Neural cell (in vitro differentiated cells): Measurements from ENCODE around the gene METTL15. TPM values are rescaled to one million over a fixed set of nuclear protein-coding genes. Genes with fewer than 3 reads are reported as not detected.
"Not testable (repeated sequence)": the region's sequence is repeated elsewhere in the genome, so short reads cannot be mapped to it uniquely, and the experiment has no call there.

Source experiments
- H2AFZ ChIP-seq: fragments of 200-600, 300-800 bp; sonication (generic), shearing (Covaris generic); 2 replicates; pipeline ENCODE4 v1.6.0; 2014; ENCODE audit warnings: low read depth, mild to moderate bottlenecking, antibody characterized with exemption, low read length, moderate library complexity
- H3F3A ChIP-seq: fragments of 200-600 bp; shearing (Covaris generic); 2 replicates; pipeline ENCODE4 v1.6.1; 2016; ENCODE audit warnings: mild to moderate bottlenecking, moderate library complexity, mixed read lengths, antibody characterized with exemption, low read length; ENCODE audit not compliant: insufficient read depth, poor library complexity, severe bottlenecking
- H3K27ac ChIP-seq: fragments of 200-600, 300-800 bp; sonication (generic), shearing (Covaris generic); 2 replicates; pipeline ENCODE4 v1.5.1; 2014; ENCODE audit warnings: mild to moderate bottlenecking, low read length, moderate library complexity
- H3K27me3 ChIP-seq: fragments of 300-800, 200-600 bp; sonication (generic), shearing (Covaris generic); 2 replicates; pipeline ENCODE4 v1.6.0; 2014; ENCODE audit warnings: mild to moderate bottlenecking, low read depth, low read length, moderate library complexity; ENCODE audit not compliant: insufficient read depth
- H3K36me3 ChIP-seq: fragments of 300-800, 200-600 bp; sonication (generic), shearing (Covaris generic); 2 replicates; pipeline ENCODE4 v1.5.1; 2014; ENCODE audit warnings: mild to moderate bottlenecking, antibody characterized with exemption, low read length, moderate library complexity; ENCODE audit not compliant: insufficient read depth
- H3K4me2 ChIP-seq: fragments of 300-800, 200-600 bp; sonication (generic), shearing (Covaris generic); 2 replicates; pipeline ENCODE4 v1.6.0; 2014; ENCODE audit warnings: mild to moderate bottlenecking, low read length
- H3K4me3 ChIP-seq: fragments of 300-800, 200-600 bp; sonication (generic), shearing (Covaris generic); 2 replicates; pipeline ENCODE4 v1.5.1; 2014; ENCODE audit warnings: mild to moderate bottlenecking, low read length, moderate library complexity
- H3K79me2 ChIP-seq: fragments of 200-600 bp; shearing (Covaris generic); replicated peaks from 2 replicates; pipeline ENCODE4 v1.6.0; 2014; ENCODE audit warnings: mild to moderate bottlenecking, low read length, moderate library complexity; ENCODE audit not compliant: insufficient read depth
- H3K9ac ChIP-seq: fragments of 300-800, 200-600 bp; sonication (generic), shearing (Covaris generic); 2 replicates; pipeline ENCODE4 v1.6.1; 2016; ENCODE audit warnings: mild to moderate bottlenecking, low read length, mixed read lengths
- H3K9me2 ChIP-seq: fragments of 200-600 bp; shearing (Covaris generic); 2 replicates; pipeline ENCODE4 v1.6.1; 2016; ENCODE audit warnings: mild to moderate bottlenecking, low read length, mixed read lengths; ENCODE audit not compliant: insufficient read depth
- H3K9me3 ChIP-seq: fragments of 200-600, 300-800 bp; sonication (generic), shearing (Covaris generic); 2 replicates; pipeline ENCODE4 v1.6.1; 2016; ENCODE audit warnings: mild to moderate bottlenecking, mixed run types, low read length, moderate library complexity, mixed read lengths
- H4K20me1 ChIP-seq: fragments of 200-600 bp; shearing (Covaris generic); 2 replicates; pipeline ENCODE4 v1.6.1; 2016; ENCODE audit warnings: mild to moderate bottlenecking, mixed run types; ENCODE audit not compliant: insufficient read depth
- EP300 ChIP-seq: fragments of 450-650 bp; conservative IDR thresholded peaks from 2 replicates; pipeline ENCODE4 v1.6.1; 2014; ENCODE audit warnings: antibody characterized with exemption, mild to moderate bottlenecking, moderate library complexity; ENCODE audit not compliant: poor library complexity, severe bottlenecking
- EZH2 ChIP-seq: fragments of 200-600, 300-800 bp; shearing (Covaris generic), sonication (generic); IDR thresholded peaks from 2 replicates; pipeline ENCODE4 v1.6.1; 2014; ENCODE audit warnings: antibody characterized with exemption, low read length, borderline replicate concordance, mild to moderate bottlenecking; ENCODE audit not compliant: insufficient read depth, poor library complexity, severe bottlenecking
- MXI1 ChIP-seq: fragments of 450-650 bp; conservative IDR thresholded peaks from 2 replicates; pipeline ENCODE4 v1.6.1; 2014; ENCODE audit warnings: antibody characterized with exemption, mild to moderate bottlenecking; ENCODE audit not compliant: poor library complexity, severe bottlenecking
- POLR2AphosphoS5 ChIP-seq: IDR thresholded peaks from 2 replicates; pipeline ENCODE4 v1.6.1; 2012
- RAD21 ChIP-seq: fragments of 450-650 bp; conservative IDR thresholded peaks from 2 replicates; pipeline ENCODE4 v1.6.1; 2014; ENCODE audit warnings: antibody characterized with exemption, mild to moderate bottlenecking, moderate library complexity
- SMC3 ChIP-seq: fragments of 450-650 bp; conservative IDR thresholded peaks from 2 replicates; pipeline ENCODE4 v1.6.1; 2014; ENCODE audit warnings: antibody characterized with exemption, mild to moderate bottlenecking, moderate library complexity; ENCODE audit not compliant: poor library complexity
- TAF1 ChIP-seq: IDR thresholded peaks from 2 replicates; pipeline ENCODE4 v1.6.1; 2012; ENCODE audit warnings: low read depth
- polyA plus RNA-seq: library from polyadenylated mRNA; depleted of rRNA; stranded (reverse); fragments of >200 nt; gene quantifications from 2 replicates; pipeline ENCODE4 v1.2.3, GENCODE V29; 2014
- TF ChIP-seq, protein P1 (sequence below): fragments of 450-650 bp; IDR thresholded peaks from 2 replicates; pipeline ENCODE4 v1.5.1; 2014; ENCODE audit warnings: antibody characterized with exemption, mild to moderate bottlenecking, moderate library complexity; ENCODE audit not compliant: poor library complexity, severe bottlenecking
- TF ChIP-seq, protein P2 (sequence below): IDR thresholded peaks from 2 replicates; pipeline ENCODE4 v1.6.1; 2012; ENCODE audit warnings: borderline replicate concordance

Gene METTL15
- polyA plus RNA-seq, 1 donor from 2014 or later, result 6.6 TPM

DNA sequence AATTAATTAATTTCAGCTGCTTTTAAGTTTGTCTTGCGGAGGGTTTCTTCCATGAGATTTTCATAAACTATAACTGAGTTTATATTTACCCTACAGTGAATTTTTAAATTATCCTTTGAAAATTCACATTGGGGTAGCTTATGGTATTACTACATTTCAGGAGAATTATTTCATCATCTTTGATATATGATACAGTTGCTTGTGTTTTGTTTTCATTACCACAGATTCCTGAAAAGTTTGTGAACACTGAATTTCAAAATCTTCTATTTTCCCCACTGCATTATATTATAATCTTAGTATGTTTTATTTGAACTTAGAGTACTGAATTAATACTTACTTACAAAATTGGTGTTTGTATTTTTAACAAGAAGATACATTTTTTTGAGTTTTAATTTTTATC lies 24.4 kb downstream of the METTL15 start:
- Histone ChIP-seq H3K27ac (no peak overlapping the region), H4K20me1 (no peaks in the 10 kb centered on the region), H3K27me3 (no peaks in the 10 kb centered on the region), H3K9me2 (no peaks in the 10 kb centered on the region), H3K4me3 (no peak overlapping the region), H3K4me2 (no peak overlapping the region), H3K9ac (no peak overlapping the region), H2AFZ (no peak overlapping the region), H3K9me3 (peaks cover 3% of the 10 kb centered on the region), H3K36me3 (no peaks in the 10 kb centered on the region), H3F3A (no peaks in the 10 kb centered on the region), H3K79me2 (no peaks in the 10 kb centered on the region)
- TF ChIP-seq RAD21 (no peak), MXI1 (no peak), EZH2 (no peak), POLR2AphosphoS5 (no peak), SMC3 (no peak), EP300 (no peak), TAF1 (no peak)
- TF ChIP-seq, protein P1, sequence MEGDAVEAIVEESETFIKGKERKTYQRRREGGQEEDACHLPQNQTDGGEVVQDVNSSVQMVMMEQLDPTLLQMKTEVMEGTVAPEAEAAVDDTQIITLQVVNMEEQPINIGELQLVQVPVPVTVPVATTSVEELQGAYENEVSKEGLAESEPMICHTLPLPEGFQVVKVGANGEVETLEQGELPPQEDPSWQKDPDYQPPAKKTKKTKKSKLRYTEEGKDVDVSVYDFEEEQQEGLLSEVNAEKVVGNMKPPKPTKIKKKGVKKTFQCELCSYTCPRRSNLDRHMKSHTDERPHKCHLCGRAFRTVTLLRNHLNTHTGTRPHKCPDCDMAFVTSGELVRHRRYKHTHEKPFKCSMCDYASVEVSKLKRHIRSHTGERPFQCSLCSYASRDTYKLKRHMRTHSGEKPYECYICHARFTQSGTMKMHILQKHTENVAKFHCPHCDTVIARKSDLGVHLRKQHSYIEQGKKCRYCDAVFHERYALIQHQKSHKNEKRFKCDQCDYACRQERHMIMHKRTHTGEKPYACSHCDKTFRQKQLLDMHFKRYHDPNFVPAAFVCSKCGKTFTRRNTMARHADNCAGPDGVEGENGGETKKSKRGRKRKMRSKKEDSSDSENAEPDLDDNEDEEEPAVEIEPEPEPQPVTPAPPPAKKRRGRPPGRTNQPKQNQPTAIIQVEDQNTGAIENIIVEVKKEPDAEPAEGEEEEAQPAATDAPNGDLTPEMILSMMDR, result no peak
- TF ChIP-seq, protein P2, sequence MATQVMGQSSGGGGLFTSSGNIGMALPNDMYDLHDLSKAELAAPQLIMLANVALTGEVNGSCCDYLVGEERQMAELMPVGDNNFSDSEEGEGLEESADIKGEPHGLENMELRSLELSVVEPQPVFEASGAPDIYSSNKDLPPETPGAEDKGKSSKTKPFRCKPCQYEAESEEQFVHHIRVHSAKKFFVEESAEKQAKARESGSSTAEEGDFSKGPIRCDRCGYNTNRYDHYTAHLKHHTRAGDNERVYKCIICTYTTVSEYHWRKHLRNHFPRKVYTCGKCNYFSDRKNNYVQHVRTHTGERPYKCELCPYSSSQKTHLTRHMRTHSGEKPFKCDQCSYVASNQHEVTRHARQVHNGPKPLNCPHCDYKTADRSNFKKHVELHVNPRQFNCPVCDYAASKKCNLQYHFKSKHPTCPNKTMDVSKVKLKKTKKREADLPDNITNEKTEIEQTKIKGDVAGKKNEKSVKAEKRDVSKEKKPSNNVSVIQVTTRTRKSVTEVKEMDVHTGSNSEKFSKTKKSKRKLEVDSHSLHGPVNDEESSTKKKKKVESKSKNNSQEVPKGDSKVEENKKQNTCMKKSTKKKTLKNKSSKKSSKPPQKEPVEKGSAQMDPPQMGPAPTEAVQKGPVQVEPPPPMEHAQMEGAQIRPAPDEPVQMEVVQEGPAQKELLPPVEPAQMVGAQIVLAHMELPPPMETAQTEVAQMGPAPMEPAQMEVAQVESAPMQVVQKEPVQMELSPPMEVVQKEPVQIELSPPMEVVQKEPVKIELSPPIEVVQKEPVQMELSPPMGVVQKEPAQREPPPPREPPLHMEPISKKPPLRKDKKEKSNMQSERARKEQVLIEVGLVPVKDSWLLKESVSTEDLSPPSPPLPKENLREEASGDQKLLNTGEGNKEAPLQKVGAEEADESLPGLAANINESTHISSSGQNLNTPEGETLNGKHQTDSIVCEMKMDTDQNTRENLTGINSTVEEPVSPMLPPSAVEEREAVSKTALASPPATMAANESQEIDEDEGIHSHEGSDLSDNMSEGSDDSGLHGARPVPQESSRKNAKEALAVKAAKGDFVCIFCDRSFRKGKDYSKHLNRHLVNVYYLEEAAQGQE, result no peak

DNA sequence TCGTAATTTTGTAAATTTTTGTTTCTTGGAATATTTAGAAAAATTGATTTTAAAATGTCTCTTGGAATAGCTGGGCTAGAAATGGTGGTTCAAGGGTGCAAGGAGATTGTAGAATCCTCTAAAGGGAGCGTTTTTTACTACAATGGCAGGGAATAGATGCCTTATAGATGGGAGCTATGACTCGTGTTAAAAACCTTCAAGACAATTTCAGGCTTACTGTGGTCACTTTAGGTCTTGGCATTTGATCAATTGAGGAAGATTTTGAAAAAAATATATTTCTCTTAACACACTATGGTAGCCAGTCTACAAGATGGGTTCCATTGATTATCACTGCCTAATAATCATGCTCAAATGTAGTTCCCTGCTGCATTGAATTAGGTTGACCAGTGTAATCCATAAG lies 25.0 kb downstream of the METTL15 start:
- H3K79me2 ChIP-seq, result no peaks in the 10 kb centered on the region
- no peak overlapping the region for H3K9ac ChIP-seq
- H3K9me2 ChIP-seq, result no peaks in the 10 kb centered on the region
- H2AFZ ChIP-seq, result no peak overlapping the region
- H3K9me3 ChIP-seq, result peaks cover 9% of the 10 kb centered on the region
- no peak overlapping the region for H3K4me2 ChIP-seq
- H3F3A ChIP-seq, result no peaks in the 10 kb centered on the region
- no peak overlapping the region for H3K4me3 ChIP-seq
- TF ChIP-seq, protein P2, result no peak
- no peak for TF ChIP-seq RAD21
- no peak for TF ChIP-seq POLR2AphosphoS5
- TF ChIP-seq MXI1, result no peak
- no peak for TF ChIP-seq SMC3
- no peak for TF ChIP-seq TAF1
- no peak for TF ChIP-seq EZH2
- TF ChIP-seq EP300, result no peak
- TF ChIP-seq, protein P1, result no peak
- H3K27ac ChIP-seq, result no peak overlapping the region
- H3K36me3 ChIP-seq, result no peaks in the 10 kb centered on the region
- H3K27me3 ChIP-seq, result no peaks in the 10 kb centered on the region
- no peaks in the 10 kb centered on the region for H4K20me1 ChIP-seq

DNA sequence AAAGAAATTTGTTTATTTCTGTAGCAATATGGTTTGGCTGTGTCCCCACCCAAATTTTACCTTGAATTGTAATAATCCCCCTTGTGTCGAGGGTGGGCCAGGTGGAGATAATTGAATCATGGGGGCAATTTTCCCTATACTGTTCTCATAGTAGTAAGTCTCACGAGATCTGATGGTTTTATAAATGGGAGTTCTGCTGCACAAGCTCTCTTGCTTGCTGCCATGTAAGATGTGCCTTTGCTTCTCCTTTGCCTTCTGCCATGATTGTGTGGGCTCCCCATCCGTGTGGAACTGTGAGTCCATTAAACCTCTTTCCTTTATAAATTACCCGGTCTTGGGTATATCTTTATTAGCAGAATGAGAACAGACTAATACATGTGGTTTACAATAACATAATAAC lies 28.0 kb downstream of the METTL15 start:
- not testable (repeated sequence) for H3K27ac ChIP-seq, H3F3A ChIP-seq, H2AFZ ChIP-seq, H4K20me1 ChIP-seq, H3K4me2 ChIP-seq, H3K4me3 ChIP-seq, H3K27me3 ChIP-seq, H3K9me2 ChIP-seq, H3K36me3 ChIP-seq, H3K9ac ChIP-seq, H3K79me2 ChIP-seq
- peaks cover 12% of the 10 kb centered on the region for H3K9me3 ChIP-seq
